Retina (tissue), 1 donor: ENCODE data around the gene CTSL.

Experiments used
- DNase-seq: peaks from one replicate; pipeline ENCODE4 v3.0.0-alpha.2; 2016

CTSL gene

GRCh38 chr9:87725900-87726709, at the start of gene CTSL:
CTSL (plus strand) TSS chr9:87726119; CDS start chr9:87727604, 1,485 bp downstream.
- DNase-seq: peak; percentile 94

- DNase-seq: no peak
Observed at GRCh38 chr9:87676976-87677775, 48.7 kb upstream of the CTSL start.

GRCh38 chr9:87677776-87678587, 47.9 kb upstream of the CTSL start:
- no peak for DNase-seq

DNA sequence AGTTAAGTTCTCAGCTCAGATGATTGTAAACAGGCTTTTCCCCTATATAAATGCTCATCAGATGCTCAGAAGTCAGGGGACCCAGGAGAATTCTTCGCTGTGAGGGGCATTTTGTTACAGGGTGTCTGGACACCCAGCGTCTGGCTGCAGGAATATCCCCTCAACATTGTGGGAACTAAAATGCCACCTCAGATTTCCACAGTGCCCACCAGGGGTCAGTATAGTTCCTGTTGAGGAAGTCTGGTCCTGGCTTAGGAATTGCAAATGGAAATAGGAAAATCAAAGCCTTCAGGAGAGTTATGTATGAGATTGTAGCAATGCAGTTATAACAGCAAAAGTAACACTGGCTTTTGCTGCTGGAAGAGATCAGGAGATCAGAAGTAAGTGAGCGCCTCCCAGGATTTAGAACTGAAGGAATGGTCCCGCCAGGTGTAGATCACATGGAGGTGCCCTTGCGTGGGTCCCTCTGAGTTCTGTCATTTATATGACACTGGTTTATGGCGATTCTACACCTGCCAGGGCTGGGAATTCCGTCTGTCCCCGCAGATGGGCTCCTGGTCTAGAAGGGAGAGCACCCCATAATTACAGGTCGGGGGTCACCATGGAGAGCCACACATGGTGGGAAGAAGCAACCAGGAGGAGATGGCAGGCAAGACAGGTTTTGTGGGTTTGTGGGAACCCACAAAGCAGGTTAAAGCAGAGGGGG, 47.1 kb upstream of the CTSL start:
- peak; percentile 71 for DNase-seq

DNA sequence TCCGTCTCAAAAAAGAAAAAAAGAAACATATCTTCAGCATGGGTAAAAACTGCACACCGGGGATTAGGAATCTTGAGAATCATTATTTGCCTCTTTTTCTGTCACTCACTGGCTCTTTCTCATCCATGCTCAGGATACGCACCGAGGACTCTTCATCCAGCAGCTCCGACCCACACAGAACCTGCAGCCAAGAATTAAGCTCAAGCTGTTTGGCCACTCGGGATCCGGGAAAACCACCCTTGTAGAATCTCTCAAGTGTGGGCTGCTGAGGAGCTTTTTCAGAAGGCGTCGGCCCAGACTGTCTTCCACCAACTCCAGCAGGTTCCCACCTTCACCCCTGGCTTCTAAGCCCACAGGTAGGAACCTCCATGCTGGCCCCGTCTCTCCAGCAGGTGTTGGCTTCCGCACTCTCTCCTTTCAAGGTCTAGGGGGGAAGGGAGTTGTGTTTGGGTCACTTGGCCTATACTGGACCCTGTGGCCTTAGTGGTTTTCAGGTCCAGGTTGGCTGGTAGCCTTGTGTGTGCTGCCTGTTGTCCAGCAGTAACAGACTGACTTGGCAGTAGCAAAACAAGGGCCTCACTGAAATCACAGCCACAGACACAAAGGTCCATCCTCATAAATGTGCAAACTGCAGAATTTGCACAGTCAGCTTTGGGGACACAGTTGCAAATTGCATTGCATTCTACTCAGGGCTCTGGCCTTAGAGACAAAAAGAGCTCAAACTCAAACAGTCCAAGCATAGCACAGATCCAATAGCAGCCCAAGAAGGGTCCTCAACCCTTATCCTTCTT, 44.5 kb upstream of the CTSL start:
- DNase-seq: no peak

GRCh38 chr9:87682085-87682484, 43.8 kb upstream of the CTSL start:
- no peak for DNase-seq

DNA sequence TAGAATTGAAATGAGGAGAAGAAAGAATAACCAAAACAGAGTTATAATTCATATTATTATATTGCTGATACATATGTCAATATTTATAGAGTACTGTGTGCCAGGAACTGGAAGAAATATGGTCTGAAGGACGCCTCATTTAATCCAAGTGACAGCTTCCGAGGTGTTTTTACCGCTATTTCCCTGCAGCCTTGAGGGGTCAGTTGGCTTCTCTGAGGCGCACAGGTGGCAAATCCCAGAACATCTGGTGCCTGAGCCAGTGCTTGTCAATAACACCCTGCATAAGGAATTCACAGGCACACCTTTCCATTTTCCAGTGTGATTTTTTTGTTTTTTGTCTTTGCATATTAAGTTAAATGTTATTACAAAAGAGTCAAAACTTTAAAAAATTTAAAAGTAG, 43.3 kb upstream of the CTSL start:
- DNase-seq: no peak

DNA sequence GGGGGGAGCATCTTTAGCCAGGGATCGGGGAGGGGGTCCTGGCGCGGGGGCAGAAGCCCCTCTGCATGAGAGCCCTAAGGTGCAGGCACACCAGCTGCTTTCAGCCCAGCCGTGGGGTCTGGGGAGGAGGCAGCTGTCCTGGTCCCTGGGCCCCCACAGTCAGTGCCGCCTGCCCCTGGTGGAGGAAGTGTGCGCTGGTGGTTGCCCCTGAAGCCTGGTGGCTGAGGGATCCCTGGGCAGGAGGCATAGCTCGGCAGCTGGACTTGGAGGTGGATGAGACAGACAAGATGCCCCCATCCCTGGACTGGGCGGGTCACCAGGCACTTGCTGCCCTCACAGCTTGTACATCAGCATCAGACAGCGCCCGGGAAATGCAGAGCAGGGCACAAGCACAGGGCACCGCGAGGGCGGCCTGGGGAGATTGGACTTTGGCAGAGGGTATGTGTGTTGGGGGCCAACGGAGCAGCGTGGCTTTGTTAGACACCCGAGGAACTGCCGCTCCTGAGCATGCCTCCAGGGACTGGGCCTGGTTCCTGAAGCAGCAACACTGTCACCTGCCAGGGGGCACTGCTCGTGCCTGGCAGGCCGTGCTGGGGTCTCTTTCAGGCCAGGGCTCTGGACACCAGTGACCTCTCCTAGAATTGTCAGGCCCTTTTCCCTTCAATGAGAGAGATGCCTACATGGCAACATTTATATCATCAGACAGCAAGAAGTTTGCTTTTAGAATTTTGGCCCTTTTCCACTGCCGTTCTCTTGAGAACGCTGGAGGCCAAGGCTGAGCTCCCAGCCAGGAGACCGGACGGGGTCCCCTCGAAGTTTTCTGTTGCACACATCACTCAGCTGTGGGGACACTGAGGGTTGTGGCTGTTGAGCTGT, 41.9 kb upstream of the CTSL start:
- DNase-seq: peak; percentile 35

DNA sequence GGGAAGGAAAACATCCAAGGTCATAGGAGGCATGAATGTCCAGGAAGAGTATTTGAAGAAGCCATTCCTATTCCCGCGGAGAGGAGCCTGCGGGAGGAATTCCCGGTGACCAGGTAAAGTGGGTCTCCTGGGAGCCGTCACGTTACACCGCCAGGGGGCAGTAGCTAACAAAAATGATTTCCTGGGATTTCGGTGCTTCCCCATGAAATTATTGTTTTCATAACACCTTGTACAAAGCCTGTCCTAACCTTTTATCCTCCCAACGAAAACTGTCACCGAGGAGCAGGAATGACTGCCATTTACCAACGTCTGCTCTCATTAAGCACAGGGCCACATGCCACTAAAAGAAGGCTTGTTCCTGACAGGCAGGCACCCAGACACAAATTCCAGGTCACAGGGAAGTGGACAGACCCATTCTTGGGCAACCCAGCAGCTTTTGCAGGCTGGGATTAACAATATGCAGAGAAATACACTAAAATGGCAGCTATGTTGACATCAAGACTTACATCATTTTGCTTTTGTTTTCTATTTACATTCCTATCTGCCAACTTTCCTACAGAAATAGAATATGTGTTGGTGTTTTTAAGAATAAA, 41.2 kb upstream of the CTSL start:
- peak; percentile 60 for DNase-seq

GRCh38 chr9:87685441-87685840, 40.5 kb upstream of the CTSL start:
- no peak for DNase-seq

DNA sequence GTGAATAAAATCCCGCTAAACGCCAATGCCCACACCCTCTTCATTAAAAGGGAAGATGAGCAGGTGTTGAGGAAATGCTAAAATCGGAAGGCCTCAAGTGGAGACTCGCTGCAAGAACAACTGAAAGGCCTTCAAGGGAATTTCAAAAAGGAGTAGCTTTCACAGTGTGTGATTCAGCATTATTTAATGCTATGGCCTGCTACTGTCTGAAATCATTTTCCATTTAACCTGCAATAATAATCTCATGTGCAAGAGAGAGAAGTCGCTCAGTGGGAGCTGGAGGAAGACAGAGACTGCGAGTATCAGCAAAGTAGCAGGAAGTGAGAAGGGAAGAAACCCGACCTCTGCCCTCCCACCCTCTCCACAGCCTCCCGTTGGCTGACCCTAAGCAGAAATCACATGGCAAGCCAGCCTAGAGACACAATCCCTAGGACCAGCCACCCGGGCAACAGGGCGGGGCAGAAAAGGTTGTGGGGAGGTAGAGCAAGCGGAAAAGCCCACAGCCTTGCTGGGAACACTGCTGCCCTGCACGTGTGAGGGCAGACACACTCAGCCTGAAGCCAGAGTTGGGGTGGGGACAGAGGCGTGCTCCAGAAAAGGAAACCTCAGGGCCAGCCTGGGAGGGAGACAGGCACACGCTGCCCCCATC, 39.9 kb upstream of the CTSL start:
- no peak for DNase-seq

DNA sequence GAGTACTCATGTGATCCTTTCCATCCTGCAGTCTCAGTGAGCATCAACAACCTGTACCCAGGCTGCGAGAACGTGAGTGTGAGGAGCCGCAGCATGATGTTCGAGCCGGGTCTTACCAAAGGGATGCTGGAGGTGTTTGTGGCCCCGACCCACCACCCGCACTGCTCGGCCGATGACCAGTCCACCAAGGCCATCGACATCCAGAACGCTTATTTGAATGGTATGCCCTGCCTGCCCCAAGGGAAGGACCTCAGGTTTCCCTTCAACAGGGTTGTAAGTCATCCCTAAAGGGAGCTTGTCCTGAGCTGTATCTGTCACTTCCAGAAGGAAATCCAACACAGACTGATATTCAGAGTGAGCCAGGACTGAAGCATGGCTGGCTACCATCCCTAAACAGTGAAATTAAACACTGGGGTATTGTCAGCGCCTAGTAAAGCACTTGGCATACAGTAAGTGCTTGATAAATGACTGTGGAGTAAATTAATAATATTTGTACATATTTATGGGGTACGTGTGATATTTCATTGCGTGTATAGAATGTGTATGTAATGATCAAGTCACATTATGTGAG, 39.3 kb upstream of the CTSL start:
- no peak for DNase-seq

DNA sequence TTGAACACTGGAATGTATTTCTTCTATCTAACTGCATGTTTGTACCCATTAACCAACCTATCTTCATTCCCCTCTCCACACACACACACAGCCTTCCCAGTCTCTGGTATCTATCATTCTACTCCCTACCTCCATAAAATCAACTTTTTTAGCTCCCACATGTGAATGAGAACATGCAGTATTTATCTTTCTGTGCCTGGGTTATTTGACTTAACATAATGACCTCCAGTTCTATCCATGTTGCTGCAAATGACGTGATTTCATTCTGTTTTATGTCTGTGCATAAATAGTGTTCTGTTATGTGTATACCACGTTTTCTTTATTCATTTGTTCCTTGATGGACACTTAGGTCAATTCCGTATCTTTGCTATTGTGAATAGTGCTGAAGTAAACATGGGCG, 38.7 kb upstream of the CTSL start:
- no peak for DNase-seq

DNA sequence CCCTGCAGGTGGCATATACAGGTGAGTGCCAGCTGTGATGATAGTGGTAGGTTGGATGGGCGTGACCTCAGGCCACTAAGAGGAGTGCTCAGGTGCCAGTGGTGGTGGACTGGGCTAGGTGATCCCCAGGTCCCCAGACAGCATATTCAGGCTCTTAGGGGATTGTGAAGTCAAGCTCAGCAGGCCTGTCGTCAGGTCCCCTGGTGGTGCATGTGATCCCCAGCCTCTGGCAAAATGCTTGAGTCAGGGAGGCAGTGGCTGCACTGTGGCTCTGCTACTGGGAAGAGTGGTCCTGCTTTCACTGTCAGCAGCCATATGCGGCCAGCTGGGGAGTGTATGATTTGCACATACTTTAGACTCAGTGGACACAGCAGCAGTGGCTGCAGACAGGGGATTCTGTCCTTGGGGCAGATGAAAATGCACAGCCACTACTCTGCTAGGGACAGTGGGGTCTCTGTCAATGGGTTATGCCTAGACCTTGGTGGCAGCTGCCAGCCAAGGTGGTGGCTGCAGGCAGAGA, 31.6 kb upstream of the CTSL start:
- no peak for DNase-seq

- no peak for DNase-seq
Observed at GRCh38 chr9:87695523-87695922, 30.4 kb upstream of the CTSL start.

DNA sequence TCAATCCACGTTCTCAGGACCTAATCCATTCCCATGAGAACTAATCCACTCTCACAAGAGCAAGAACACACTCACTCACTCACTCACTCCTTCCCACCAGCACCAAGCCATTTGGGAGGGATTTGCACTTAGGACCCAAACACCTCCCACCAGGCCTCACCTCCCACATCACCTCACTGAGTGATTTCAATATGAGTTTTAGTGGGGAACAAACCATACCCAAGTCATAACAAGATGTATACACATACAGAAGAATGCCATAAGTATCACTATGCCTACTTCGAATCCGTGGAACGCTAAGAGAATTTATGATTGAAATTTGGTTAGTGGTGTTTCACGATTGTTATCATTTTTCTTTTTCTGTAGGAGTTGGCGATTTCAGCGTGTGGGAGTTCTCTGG, 29.3 kb upstream of the CTSL start:
- DNase-seq: no peak

GRCh38 chr9:87698069-87698809, 27.7 kb upstream of the CTSL start:
- no peak for DNase-seq

DNA sequence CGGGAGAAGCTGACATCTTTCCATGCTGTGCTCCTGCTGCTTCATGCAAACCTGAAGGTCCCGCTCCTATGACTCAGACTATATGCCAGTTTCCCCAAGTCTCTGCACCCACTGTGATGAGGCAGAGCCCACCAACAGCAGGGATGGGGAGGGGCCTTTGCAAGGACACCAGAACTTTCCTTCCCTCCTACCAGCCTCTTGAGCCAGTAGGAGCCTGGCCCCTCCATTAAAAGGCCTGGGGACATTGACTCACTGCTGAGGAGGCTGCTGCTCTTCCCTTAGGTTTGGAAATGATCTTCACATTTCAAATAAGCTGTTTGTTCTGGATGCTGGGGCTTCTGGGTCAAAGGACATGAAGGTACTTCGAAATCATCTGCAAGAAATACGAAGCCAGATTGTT, 26.1 kb upstream of the CTSL start:
- no peak for DNase-seq
